SJSA1 (cell line): ENCODE results near the gene SCAPER. TPM values are rescaled to one million over a fixed set of nuclear protein-coding genes. Genes with fewer than 3 reads are reported as not detected.
"Not testable (repeated sequence)": the region's sequence is repeated elsewhere in the genome, so short reads cannot be mapped to it uniquely, and the experiment has no call there.

ENCODE experiments used
- DNase-seq, 2 experiments: peaks; one replicate each; pipeline ENCODE4 v3.0.0-alpha.2; 2015 to 2020; ENCODE audit warnings: low spot score in 2 of 2, low read depth in 1 of 2
- H3K27ac ChIP-seq: fragments of 250-450 bp; sonication (Bioruptor Pico); 2 replicates; pipeline ENCODE4 v1.5.1; 2020; ENCODE audit warnings: mild to moderate bottlenecking, moderate library complexity
- H3K27me3 ChIP-seq: fragments of 250-450 bp; sonication (Bioruptor Pico); replicated peaks from 2 replicates; pipeline ENCODE4 v1.5.1; 2020; ENCODE audit warnings: mild to moderate bottlenecking, moderate library complexity
- H3K36me3 ChIP-seq: fragments of 250-450 bp; sonication (Bioruptor Pico); 2 replicates; pipeline ENCODE4 v1.5.1; 2020; ENCODE audit warnings: mild to moderate bottlenecking
- H3K4me1 ChIP-seq: fragments of 250-450 bp; sonication (Bioruptor Pico); replicated peaks from 2 replicates; pipeline ENCODE4 v1.6.1; 2021; ENCODE audit warnings: mild to moderate bottlenecking
- H3K4me3 ChIP-seq: fragments of 250-450 bp; sonication (Bioruptor Pico); 2 replicates; pipeline ENCODE4 v1.5.1; 2020; ENCODE audit warnings: mild to moderate bottlenecking
- H3K9me3 ChIP-seq: fragments of 250-450 bp; sonication (Bioruptor Pico); replicated peaks from 2 replicates; pipeline ENCODE4 v1.5.1; 2020; ENCODE audit warnings: mild to moderate bottlenecking
- total RNA-seq: library from RNA; depleted of rRNA; stranded (reverse); fragments of >200 nt; shearing (Covaris generic); gene quantifications from 2 replicates; pipeline ENCODE4 v1.2.3, GENCODE V29; 2014

Gene SCAPER
- total RNA-seq, 1 experiment from 2014 or later = 10.2 TPM

DNA sequence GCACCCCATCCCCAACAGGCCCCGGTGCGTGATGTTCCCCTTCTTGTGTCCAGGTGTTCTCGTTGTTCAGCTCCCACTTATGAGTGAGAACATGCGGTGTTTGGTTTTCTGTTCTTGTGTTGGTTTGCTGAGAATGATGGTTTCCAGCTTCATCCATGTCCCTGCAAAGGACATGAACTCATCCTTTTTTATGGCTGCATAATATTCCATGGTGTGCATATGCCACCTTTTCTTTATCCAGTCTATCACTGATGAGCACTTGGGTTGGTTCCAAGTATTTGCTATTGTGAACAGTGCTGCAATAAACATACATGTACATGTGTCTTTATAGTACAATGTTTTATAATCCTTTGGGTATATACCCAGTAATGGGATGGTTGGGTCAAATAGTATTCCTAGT, 217.5 kb downstream of the SCAPER start:
- H3K27ac ChIP-seq, H3K36me3 ChIP-seq, H3K4me3 ChIP-seq, H3K4me1 ChIP-seq, H3K27me3 ChIP-seq, H3K9me3 ChIP-seq, DNase-seq: not testable (repeated sequence)

DNA sequence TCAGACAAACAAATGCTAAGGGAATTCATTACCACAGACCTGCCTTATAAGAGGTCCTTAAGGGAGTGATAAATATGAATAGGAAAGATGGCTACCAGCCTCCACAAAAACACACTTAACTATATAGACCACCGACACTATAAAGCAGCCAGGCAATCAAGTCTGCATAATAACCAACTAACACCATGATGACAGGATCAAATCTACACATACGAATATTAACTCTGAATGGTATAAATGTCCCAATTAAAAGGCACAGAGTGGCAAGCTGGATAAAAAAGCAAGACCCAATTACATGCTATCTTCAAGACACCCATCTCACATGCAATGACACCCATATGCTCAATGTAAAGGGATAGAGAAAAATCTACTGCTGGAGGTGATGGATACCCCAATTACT, 221.1 kb downstream of the SCAPER start:
- Histone ChIP-seq H3K4me3 (no peak overlapping the region), H3K27ac (no peak overlapping the region), H3K27me3 (no peaks in the 10 kb centered on the region), H3K36me3 (no peaks in the 10 kb centered on the region), H3K9me3 (no peaks in the 10 kb centered on the region), H3K4me1 (no peaks in the 10 kb centered on the region)
- no peak for DNase-seq

DNA sequence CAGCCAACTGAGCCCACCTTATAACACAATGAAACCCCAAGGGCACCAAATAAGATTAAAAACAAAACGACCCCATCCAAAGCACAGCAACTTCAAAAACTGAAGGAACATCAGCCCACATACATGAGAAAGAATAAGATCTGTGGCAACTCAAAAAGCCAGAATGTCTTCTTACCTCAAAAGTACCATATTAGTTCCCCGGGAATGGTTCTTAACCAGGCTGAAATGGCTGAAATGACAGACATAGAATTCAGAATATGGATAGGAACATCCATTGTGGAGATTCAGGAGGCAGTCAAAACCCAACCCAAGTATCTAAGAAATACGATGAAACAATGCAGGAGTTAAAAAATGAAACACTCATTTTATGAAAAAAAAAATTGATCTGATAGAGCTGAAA, 222.3 kb downstream of the SCAPER start:
- no peak overlapping the region for H3K27ac ChIP-seq
- H3K9me3 ChIP-seq = no peaks in the 10 kb centered on the region
- H3K36me3 ChIP-seq = no peaks in the 10 kb centered on the region
- H3K4me3 ChIP-seq = no peak overlapping the region
- H3K27me3 ChIP-seq = no peaks in the 10 kb centered on the region
- no peak for DNase-seq
- no peaks in the 10 kb centered on the region for H3K4me1 ChIP-seq

DNA sequence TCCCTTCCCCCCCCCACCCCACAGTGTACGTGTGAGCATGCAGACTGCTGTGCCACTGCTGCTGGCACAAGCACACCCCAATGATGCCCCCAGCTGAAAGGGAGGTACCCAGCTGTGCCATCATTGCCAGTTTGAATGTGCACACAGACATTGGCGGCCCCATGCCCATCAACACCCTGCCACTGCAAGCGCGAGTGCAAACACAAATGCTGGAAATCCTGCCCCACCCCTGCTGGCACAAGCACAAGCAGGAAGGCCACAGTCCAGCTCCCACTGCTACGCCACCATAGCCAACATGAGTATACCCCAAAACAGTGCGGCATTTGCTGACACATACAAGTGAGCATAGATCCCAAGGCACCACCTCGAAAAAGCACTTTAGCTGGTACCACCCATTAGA, 222.9 kb downstream of the SCAPER start:
- no peak overlapping the region for H3K27ac ChIP-seq
- no peak overlapping the region for H3K4me3 ChIP-seq
- no peaks in the 10 kb centered on the region for H3K27me3 ChIP-seq
- no peaks in the 10 kb centered on the region for H3K36me3 ChIP-seq
- H3K4me1 ChIP-seq = no peaks in the 10 kb centered on the region
- H3K9me3 ChIP-seq = no peaks in the 10 kb centered on the region
- DNase-seq = no peak

DNA sequence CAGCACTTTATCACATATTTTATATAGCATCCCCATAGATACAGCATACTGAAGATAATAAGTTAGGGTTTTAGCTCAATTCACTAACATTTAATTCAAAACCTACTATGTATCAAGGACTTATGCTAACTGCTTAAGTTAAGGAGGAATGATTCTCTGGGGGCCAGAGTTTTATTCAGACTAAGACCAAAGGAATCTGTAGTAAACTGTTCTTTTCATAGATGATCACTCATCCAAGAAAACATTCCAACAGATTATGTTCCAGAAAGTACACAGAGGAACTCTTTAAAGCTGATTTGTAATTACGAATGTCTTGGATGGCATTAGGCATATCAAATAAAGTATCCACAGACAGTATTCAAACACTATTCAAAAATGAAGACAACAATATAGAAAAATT, 226.4 kb downstream of the SCAPER start:
- Histone ChIP-seq H3K27me3 (no peaks in the 10 kb centered on the region), H3K4me3 (no peak overlapping the region), H3K9me3 (no peaks in the 10 kb centered on the region), H3K4me1 (no peaks in the 10 kb centered on the region), H3K36me3 (no peaks in the 10 kb centered on the region), H3K27ac (no peak overlapping the region)
- no peak for DNase-seq

DNA sequence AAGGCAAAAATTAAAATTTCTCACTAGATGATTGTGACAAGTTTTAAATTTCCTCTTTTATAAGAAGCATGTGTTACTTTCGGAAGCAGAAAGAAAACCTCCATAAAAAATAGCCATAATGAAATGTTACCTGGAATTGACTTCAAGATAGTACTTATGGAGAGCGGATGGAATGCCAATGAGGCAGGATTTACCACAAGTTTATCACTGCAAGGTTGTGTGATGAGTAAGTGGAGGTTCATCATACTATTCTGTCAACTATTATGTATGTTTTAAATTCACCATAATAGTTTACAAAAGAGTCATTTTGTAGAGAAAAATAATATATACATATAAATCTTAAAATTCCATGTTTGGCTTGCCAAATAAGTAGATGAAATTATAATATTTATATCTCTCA, 230.3 kb downstream of the SCAPER start:
- Histone ChIP-seq H3K9me3 (no peaks in the 10 kb centered on the region), H3K4me1 (no peaks in the 10 kb centered on the region), H3K27me3 (no peaks in the 10 kb centered on the region), H3K27ac (no peak overlapping the region), H3K4me3 (no peak overlapping the region), H3K36me3 (no peaks in the 10 kb centered on the region)
- no peak for DNase-seq

DNA sequence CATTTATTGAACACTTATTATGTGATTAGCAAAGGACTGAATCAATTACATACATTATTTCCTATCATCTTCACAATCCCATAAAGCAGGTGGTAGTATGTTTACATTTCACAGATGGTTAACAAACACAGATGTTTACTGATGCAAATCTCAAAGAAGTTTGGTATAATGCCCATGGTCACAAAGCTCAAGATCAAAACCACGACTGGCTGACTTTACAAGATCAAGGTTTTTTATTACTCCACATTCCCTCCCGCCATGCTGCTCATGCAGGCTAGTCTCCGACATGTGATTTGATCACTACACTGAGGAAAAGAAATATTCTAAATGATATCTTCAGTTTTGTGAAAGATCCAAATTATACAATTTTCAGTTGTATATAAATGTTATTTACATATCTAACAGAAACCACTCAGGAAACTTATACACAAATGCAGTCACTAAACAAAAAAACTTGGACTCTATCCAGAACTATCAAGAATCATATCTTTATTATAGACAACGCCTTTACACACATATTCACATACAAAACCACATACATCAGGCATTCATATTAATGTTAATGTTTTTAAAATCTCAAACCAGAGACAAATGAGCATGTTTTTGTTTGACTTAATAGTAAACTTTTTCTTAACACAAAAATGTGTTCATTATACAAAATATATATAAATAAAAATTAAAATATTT, 235.5 kb downstream of the SCAPER start:
- H3K27me3 ChIP-seq = no peaks in the 10 kb centered on the region
- H3K27ac ChIP-seq = no peak overlapping the region
- H3K4me3 ChIP-seq = no peak overlapping the region
- no peak for DNase-seq
- H3K4me1 ChIP-seq = no peaks in the 10 kb centered on the region
- H3K9me3 ChIP-seq = no peaks in the 10 kb centered on the region
- H3K36me3 ChIP-seq = no peaks in the 10 kb centered on the region

DNA sequence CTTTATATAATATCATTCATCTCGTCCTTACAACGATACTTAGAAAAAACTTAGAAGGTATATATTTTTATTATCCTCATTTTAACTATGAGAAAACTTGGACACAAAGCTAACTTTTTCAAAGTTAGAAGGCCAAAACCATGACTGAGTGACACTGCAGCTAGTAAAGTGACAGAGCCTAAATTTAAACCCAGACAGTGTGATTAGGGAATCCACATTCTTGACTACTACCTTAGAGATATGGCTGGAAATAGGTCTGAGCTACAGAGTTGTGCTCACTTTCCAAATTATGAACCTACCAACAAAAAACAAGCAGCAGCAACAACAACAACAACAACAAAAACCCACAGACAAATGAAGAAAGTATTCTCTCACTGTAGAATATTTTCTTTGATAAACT, 236.2 kb downstream of the SCAPER start:
- Histone ChIP-seq H3K4me1 (no peaks in the 10 kb centered on the region), H3K4me3 (no peak overlapping the region), H3K9me3 (no peaks in the 10 kb centered on the region), H3K36me3 (no peaks in the 10 kb centered on the region), H3K27ac (no peak overlapping the region), H3K27me3 (no peaks in the 10 kb centered on the region)
- no peak for DNase-seq

DNA sequence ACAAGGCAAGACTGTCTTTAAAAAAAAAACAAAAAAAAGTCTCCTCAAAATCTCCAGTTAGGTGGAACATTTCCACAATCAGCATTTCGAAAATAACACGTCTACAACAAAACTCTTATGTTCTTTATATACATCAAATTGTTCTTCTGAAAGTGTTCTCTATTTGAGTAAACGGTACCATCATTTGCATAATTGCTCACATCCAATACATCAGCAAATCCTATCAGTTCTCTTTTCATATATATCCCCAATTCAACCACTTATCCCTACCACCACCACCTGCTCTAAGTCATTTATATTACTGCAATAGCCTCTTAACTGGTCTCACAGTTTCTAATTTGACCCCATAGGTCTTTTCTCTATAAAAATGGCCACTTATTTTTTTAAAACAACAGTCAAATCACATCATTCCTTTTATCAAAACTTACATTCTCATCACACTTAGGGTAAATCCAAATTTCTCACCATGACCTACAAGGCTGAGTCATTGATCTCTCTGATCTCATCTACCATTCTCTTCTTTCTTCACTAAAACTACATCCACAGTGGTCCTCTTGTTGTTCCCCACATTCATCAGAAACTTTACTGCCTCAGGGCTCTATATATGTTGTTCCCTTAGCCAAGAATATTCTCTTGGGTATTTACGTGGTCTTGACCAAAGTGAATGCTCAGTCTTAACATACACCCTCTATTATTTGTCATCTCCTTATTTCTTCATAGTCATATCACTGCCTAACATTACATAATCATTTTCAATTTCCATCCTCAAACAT, 237.0 kb downstream of the SCAPER start:
- Histone ChIP-seq H3K36me3 (no peaks in the 10 kb centered on the region), H3K27me3 (no peaks in the 10 kb centered on the region), H3K27ac (no peak overlapping the region), H3K9me3 (no peaks in the 10 kb centered on the region), H3K4me1 (no peaks in the 10 kb centered on the region), H3K4me3 (no peak overlapping the region)
- DNase-seq = no peak

DNA sequence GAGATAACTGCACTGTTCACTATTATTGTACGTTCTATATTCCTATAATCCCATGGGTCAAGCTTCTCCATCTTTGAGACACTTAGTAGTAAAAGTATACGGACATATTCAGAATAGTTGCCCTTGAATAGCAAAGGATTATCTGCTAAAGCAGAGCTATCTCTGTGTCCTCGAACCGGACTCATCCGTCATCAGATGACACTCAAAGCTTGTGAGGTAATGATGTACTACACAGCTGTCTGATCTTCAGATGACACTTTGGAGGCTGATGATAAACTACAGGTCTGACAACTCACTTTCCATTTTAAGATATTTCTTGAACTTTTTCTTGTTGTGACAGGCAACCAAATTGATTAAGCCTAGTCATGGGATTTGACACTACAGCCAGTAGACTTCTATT, 240.2 kb downstream of the SCAPER start:
- no peak for DNase-seq
- Histone ChIP-seq H3K9me3 (no peaks in the 10 kb centered on the region), H3K4me1 (no peaks in the 10 kb centered on the region), H3K27ac (no peak overlapping the region), H3K4me3 (no peak overlapping the region), H3K36me3 (no peaks in the 10 kb centered on the region), H3K27me3 (no peaks in the 10 kb centered on the region)

DNA sequence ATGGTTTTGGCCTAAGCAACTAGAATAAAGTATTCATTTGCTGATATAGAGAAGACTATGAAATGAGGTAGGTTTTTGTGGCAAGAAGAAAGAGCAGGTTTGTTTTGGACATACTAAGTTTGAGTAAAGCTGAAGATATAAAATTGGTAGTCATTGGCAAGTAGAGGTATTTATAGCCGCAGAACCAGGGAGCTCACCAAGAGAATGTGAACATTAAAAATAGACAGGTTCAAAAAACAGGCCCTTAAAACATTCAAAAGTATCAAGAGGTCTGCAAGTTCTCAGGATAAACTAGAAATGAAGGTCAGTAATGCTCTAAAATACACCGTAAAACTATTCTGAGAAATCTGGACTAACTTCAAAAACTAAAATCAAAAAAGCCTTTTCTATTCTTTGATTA, 240.7 kb downstream of the SCAPER start:
- Histone ChIP-seq H3K36me3 (no peaks in the 10 kb centered on the region), H3K4me1 (no peaks in the 10 kb centered on the region), H3K27me3 (no peaks in the 10 kb centered on the region), H3K9me3 (no peaks in the 10 kb centered on the region), H3K4me3 (no peak overlapping the region), H3K27ac (no peak overlapping the region)
- DNase-seq = no peak

DNA sequence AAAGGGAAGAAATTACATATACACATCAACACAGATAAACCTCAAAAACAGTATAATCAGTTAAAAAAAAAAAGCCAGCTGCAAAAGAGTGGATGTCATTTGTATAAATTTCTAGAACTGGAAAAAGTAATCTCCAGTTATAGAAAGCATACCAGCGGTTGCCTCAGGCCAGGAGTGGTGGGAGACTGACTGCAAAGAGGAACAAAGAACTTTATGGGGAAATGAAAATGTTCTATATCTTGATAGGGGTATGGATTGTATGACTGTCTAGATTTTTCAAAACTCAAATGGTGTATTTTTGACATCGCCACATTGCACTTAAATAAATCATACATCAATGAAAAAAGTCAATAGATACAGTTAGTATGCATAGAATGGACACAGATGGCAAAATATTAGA, 241.6 kb downstream of the SCAPER start:
- Histone ChIP-seq H3K36me3 (no peaks in the 10 kb centered on the region), H3K27me3 (no peaks in the 10 kb centered on the region), H3K9me3 (no peaks in the 10 kb centered on the region), H3K27ac (no peak overlapping the region), H3K4me3 (no peak overlapping the region), H3K4me1 (no peaks in the 10 kb centered on the region)
- DNase-seq = no peak

DNA sequence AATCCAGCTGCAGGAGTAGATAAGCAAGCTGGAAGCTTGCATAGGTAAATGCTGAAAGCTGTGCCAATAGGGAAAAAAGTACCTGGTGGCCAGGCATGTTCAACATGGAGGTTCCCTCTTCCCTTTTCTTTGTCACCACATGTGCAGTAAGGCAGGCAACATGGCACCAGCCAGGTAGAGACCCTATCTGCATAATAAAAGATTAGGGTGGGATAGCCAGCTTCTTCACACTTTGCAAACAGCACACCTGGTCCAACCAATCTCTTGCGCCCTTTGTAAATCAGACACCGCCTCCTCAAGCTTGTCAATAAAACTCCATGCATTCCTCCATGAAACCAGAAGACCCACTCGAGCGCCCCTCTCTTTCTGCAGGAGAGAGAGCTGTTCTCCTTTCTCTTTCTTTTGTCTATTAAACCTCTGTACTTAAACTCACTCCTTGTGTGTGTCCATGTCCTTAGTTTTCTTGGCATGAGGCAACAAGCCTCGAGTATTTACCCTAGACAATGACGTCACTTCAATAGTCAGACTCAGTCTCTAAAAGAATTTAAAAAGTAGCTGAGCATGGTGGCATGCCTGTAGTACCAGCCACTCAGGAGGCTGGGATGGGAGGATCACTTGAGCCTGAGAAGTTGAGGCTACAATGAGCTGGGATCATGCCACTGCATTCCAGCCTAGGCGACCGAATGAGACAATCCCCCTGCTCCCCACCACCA, 256.3 kb downstream of the SCAPER start:
- Histone ChIP-seq H3K27me3 (no peaks in the 10 kb centered on the region), H3K9me3 (no peaks in the 10 kb centered on the region), H3K4me3 (no peak overlapping the region), H3K4me1 (no peaks in the 10 kb centered on the region), H3K27ac (no peak overlapping the region), H3K36me3 (no peaks in the 10 kb centered on the region)
- no peak for DNase-seq

DNA sequence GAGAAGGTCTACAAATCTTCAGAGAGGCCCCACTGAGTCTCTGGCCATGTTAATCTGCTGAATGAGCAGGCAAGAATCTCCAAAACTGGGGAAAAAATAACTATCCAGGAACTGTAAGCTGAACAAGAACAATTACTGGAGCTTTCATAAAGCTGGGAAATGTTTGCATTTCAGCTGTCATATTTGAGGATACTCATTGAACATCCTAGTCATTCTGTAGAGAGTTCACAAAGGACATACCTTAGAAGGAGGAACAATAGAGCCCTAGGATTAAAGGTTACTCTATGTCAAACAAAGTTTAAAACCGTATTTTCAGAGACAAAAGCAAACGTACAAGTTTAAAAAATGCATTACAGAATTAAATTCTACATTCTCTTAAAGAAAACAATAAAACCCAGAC, 257.5 kb downstream of the SCAPER start:
- Histone ChIP-seq H3K36me3 (no peaks in the 10 kb centered on the region), H3K9me3 (no peaks in the 10 kb centered on the region), H3K27ac (no peak overlapping the region), H3K4me1 (no peaks in the 10 kb centered on the region), H3K27me3 (no peaks in the 10 kb centered on the region), H3K4me3 (no peak overlapping the region)
- no peak for DNase-seq
